Erythroblast (primary cell): Measurements from ENCODE around the gene MAP2K3.
"Not testable (repeated sequence)": the region's sequence is repeated elsewhere in the genome, so short reads cannot be mapped to it uniquely, and the experiment has no call there.

ENCODE experiments used
- DNase-seq, 2 experiments: peaks; one replicate each; lab custom pipeline; 2025; lab: John Stamatoyannopoulos, UW
- GATA1 ChIP-seq: IDR thresholded peaks from 2 replicates; pipeline ENCODE4 v1.6.1; 2011; ENCODE audit warnings: low read depth, mild to moderate bottlenecking, control low read depth, low read length, moderate library complexity
- POLR2A ChIP-seq: IDR thresholded peaks from 2 replicates; pipeline ENCODE4 v1.6.1; 2011; ENCODE audit warnings: mild to moderate bottlenecking, low read length

MAP2K3 gene

DNA sequence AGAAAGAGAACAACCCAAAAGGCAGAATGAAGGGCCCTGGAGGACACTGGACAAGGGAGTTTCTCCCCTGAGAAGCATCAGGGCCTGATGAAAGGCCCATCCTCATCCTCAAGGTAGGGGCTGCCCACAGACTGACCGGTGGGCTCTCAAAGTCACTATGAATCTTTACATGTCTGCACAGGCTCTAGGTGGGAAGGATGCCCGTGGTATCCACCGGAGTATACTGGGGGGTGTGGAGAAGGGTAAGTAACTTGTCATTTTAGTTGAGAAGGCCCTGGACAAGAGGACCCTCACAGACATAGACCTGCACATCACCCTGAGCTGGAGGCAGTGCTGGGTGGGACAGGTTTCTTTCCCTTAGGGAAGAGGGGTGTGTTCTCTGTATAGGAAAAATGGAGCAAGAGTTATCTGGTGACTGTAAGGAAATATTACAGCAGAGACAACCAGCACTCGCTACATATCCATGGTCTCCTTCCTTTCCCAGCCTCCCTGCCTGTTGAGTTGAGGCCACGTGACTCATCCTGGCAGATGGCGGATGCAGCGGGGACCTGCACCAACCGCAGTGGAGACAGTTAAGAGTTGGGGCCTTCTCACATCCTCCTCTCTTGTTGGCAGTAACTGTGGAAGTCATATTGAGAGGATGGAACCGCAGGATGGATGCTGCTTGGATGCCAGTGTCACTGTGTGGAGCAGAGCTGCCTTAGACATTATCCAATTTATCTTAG lies 46.1 kb downstream of the MAP2K3 start:
- DNase-seq, result no peak

DNA sequence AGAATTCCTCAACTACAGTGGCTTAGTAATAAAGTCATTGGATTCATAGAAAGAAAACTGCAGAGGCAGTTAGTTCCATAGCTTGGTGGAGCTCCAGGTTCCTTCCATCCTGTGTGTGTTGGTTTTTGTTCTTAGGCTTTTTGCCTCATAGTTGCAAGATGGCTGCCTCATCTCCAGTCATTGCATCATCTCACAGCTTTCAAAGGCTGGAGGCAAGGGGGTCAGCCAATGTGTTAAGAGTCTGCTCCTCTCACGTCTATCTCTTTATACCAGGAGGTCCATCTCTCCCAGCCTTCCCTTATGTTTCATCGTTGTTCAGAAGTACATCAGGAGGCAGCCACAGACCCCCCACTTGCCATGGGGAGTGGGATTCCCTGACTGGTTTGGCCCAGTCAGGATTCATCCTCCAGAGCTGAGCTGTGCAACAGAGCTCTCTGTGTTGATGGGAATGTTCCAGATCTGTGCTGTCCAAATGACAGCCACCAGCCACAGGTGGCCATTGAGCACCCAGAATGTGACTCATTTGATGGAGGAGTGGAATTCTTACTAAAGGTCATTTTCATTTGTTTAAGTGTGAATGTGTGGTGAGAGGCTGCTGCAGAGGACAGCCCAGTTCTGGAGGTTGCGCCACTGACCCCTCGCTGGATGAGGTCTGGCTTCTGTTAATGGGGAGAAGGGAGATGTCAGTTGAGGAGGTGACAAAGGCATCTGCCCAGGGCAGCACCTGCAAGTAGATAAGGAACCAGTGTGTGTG lies 52.2 kb downstream of the MAP2K3 start:
- peak in 1 of 2 experiments; percentile 27 for DNase-seq

More for the DNA sequence above, 46.1 kb downstream of the MAP2K3 start:
- TF ChIP-seq POLR2A, result no peak
- no peak for TF ChIP-seq GATA1

DNA sequence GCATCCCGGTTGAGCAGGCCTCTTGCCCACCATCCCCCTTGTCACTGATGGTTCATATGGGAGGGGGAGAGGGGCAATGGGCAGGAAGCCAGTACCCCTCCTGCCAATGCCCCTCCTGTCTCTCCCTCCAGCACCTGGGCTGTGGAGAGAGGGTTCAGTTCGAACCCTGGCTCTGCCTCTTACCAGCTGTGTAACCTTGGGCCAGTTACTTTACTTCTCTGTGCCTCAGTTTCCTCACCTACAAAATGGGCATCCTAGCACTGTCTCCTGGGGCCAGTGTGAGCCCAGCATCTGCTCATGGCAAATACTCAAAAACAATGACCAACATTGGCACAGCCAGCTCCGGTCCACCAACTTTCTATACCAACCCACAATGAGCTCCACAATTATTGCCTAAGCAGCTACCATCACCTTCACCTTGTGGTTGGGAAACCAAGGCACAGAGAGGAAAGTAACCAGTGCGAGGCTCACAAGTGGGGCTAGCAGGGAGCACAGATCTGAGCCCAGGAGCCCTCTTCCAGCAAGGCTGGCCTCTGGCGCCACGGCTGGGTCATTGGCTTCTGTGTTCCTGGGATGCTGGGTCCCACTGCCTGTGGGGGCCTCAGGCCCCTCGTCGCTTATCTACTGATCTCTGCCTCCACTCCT lies 53.6 kb downstream of the MAP2K3 start:
- not testable (repeated sequence) for DNase-seq

DNA sequence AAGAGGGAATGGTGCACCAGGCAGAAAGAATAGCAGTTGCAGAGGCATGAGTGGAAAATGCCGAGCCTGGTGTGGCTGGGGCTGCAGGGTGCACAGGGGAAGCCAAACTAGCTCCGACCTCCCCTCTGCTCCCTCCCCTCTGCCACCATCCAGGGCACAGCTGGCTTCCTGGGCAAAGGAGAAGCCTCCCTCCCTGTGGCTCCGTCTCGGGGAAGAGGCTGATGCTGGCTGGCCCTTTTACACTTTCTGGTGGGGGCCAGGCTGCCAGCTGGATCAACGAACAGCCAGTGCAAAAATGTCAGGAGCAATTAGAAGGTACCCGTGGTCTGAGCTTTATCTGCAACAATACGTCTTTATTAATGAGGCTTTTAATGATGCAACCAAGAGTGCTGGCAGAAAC lies 54.5 kb downstream of the MAP2K3 start:
- DNase-seq, result no peak
- TF ChIP-seq POLR2A (no peak), GATA1 (no peak)

DNA sequence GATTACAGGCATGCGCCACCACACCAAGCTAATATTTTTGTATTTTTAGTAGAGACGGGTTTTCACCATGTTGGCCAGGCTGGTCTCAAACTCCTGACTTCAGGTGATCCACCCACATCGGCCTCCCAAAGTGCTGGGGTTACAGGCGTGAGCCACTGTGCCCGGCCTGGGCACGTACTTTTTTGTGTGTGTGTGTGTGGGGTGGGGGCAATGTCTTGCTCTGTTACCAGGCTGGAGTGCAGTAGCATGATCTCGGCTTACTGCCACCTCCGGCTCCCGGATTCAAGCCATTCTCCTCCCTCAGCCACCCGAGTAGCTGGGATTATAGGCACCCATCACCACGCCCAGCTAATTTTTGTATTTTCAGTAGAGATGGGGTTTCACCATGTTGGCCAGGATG lies 55.1 kb downstream of the MAP2K3 start:
- not testable (repeated sequence) for DNase-seq

DNA sequence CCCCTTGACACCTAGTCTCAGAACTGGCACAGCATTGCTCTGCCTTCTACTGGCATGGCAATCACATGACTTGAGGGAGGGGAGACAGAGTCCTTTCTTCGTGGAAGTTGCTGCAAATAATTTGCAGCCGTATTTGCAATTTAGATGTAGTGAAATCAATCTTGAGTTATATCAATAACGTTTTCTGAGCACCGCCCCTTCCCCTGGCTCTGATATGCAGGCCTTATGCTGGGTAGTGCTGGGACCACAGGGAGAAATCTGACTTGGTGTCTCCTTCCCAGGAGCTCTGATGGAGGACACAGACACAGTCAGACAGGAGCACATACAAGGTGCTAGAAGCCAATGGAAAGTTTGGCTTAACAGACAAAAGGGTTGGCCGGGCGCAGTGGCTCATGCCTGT lies 55.9 kb downstream of the MAP2K3 start:
- DNase-seq, result not testable (repeated sequence)

DNA sequence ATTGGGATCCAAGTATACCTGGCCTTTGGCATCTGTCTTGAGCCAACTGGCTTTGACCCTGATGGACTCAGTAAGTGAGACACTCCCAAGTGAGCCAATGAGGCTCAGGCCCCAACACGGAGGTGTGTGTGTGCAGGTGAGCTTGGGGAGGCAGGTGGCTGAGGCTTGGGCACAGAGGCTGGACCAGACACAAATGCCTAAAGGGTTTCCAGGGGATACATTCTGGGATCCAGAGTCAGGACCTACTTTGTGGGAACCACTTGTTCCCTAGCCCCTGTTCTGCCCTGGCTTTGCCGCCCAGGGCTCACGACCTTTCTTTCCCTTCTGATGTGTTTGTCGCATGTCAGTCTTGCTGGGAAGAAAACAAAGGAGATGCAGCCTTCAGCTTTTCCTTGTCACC lies 56.8 kb downstream of the MAP2K3 start:
- DNase-seq, result not testable (repeated sequence)

DNA sequence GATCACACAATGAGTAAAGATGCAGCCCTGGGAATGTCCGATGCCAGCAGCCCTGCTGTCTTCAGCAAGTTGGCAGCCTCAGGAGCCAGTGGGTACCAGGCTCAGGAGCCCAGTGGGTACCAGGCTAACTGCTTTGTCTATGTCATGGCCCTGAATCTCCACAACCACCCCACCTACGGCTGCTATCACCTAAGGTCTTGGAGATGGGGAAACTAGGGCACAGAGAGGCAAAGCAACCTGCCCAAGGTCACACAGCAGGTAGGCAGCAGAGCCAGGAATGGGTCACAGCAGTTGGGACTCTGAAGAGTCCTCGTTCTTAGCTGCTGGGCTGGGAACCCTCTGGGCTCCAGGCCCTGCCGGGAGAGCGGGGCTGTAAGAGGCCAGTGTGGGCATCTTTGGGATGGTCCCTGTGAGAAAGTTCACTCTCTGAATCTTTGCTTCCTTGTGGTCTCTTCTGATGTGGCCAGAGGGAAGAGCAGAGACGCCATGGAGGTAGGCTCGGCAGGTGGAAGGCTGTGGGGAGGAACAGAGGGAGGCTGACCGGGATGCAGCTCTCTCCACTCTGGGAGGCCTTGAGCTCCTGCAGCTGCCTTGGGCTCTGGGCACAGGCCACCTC lies 57.5 kb downstream of the MAP2K3 start:
- not testable (repeated sequence) for DNase-seq

DNA sequence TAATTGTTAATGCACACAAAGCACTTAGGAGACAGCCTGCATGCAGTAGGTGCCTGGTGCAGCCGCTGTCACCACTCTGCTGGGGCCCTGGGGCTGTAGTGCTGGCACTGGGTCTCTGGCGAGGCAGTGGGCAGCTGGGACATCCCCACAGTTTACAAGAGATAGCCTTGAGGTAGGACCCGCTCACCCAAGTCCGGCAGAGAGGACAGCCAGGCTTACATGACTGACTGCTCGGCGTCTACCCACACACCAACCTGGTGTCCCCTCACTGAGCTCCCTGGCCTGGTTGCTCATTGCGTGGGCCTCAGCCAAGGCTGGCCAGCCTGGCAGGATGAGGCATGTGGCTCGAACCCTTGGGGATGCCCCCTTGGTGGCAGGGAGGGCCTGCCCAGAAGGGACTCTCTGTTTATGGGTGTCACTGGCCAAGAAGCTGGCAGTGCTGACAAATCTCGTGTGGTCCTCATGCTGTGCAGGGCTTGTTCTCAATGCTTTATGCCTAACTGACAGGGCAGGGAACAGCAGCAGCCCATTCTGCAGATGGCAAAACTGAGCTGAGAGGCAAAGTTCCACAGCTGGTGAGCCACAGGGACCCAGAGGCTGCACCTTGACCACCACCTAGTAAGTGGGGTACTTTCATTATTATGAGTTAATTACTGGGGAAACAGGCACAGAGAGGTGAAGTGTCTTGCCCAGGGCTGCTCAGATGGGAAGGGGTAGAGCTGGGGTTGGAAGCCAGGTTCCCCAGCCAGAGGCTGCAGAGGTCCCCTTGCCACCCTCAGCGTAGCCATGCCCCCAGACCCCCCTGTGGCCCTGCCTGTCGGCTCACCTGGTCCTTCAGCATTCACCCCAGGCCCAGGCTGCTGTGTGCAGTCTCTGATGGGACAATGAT lies 58.8 kb downstream of the MAP2K3 start:
- DNase-seq, result not testable (repeated sequence)

DNA sequence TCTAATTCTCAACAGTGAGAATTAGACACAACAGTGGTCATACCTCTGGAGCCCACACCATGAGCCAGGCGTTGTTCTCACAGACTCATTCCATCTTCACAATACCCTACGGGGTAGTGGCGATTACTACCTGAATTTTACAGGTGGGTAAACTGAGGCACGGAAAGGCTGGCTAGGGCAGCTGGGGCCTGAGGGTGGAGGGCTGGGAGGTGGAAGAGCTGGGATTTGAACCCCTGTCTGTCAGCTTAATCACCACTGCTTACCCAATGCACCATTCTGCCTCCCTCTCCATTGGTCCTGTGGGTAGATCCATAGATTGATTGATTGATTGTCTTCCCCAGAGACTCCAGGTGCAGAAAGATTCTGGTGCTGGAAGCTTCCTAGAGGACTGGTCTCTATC lies 60.3 kb downstream of the MAP2K3 start:
- DNase-seq, result not testable (repeated sequence)

DNA sequence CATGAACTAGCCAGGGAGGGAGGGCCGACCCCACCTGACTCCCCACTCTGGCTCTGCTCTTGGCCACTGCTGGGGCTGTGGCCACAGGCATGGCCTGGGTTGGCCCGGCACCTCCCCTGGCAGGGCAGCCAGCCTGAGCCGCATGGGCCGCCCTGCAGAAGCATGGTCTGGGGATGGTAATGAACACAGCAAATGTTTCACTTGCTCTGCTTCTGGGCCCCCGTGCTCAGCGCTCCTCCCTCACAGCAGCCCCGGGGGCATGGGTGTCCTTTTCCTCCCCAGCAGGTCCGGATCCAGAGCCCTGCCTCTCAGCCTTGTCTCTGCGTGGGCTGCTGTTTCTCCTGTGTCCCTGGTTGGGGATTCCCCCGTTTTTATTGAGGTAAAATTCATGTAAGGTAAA lies 60.7 kb downstream of the MAP2K3 start:
- no peak for DNase-seq

DNA sequence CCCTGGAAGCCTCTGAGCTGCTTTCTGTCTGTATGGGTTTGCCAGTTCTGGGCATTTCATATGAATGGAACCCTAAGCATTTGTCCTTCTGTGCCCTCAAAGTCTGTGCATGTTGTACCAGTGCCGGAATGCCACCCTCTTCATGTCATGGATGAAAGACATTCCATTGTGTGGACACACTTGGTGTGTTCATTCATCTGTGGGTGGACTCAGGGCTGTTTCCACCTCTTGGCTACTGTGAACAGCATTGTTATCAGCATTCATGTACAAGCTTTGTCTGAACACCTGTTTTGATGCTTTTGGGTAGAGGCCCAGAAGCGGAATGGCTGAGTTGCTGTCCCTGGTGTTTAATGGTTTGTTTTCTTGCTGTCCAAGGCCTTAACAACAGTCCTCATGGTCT lies 61.6 kb downstream of the MAP2K3 start:
- DNase-seq, result not testable (repeated sequence)

More for the DNA sequence above, 60.7 kb downstream of the MAP2K3 start:
- no peak for TF ChIP-seq GATA1
- TF ChIP-seq POLR2A, result no peak

DNA sequence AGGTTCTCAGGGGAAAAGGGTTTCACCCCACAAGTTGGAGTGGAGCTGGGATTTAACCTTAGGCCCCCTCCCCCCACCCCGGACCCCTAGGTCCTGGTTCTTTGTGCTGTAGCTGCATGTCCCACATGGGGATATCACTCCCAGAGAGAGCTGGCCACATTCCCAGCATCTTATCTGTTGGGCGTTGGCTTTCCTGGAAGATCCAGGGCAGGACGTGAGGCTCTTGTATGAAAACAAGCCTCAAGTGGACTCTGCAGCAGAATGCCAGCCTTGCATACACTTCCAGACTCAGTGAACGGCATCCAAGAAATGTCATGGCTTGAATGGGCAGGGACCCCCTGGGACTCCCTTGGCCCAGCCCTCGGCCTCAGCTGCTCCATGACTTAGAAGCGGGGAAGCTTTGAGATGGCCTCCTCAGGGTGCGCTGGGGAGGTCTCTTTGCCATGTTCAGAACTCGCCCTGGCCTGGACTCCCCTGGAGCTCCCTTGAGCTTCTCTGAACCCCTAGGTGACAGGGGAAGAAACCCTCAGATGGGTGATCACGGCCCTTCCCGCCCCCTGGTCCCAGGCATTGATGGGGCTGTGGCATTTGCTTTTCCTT lies 62.2 kb downstream of the MAP2K3 start:
- DNase-seq, result not testable (repeated sequence)

DNA sequence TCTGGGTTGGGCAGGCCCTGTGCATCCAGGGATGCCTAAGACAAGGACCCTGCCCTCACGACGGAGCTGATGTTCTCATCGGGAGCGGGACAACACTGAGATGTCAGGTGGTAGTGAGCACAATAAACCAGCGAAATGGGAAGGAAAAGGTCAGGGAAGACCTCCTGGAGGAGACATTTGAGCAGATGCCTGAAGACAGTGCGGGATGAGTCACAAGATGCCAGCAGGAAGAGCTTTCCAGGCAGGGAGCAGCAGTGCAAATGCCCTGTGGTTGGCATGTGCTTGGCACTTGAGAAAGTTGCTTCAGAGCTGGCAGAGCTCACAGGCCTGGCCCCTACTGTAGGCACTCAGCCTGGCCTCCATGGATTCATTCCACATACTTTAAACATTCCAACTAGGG lies 63.1 kb downstream of the MAP2K3 start:
- DNase-seq, result not testable (repeated sequence)

DNA sequence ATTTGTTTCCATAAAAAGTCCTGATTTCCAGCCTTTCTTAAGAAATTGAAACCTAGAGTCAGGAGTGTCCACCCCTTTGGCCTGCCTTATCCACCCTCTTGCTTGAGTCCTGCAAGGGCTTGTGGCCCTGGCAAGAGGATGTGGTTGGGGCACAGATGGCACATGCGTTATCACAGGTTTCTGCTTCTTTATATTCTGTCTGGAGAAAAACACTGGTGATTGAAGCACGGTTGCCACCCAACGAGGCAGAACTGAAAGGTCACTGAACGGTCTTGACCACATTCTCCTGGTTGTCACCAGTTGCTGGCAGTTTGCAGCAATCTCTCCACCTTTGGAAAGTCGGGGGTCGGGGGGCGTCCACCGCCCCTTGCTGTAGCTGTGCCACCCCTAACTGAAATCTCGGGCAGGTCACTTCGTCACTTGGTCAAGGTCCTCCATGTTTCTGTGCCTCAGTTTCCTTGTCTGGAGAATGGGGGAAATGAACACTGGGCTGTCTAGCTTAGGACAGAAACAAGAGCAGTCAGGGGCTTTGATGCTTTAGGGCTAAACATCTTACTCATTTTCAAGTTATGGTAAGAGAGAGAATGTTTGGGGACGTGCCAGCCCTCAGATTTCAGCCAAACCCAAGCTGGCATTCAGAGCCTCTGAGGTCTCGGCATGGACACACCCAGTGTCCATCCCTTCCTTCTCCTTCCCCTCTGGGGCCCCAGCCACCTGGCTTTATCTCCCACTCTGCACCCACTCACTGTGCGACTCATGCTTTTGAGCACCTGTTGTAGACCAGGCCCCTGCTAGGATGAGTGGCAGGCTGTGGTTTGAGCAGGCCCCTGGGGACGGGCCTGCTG lies 63.8 kb downstream of the MAP2K3 start:
- DNase-seq, result not testable (repeated sequence)

DNA sequence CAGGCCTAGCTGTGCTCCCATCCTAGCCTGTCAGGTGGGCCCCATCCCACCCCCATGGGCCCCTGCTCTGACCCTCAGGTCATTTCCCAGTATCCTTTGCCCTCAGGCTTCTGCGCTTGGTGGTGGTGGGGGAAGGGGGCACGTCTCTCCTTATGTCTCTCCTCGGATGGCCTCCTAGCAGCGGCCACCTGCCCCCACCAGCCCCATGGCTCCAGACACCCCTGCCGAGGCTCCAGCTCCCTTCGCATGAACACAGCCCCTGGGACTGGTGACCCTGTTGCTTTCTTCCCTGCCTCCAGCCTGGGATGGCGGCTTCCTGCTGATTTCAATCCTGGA lies 64.4 kb downstream of the MAP2K3 start:
- not testable (repeated sequence) for DNase-seq

DNA sequence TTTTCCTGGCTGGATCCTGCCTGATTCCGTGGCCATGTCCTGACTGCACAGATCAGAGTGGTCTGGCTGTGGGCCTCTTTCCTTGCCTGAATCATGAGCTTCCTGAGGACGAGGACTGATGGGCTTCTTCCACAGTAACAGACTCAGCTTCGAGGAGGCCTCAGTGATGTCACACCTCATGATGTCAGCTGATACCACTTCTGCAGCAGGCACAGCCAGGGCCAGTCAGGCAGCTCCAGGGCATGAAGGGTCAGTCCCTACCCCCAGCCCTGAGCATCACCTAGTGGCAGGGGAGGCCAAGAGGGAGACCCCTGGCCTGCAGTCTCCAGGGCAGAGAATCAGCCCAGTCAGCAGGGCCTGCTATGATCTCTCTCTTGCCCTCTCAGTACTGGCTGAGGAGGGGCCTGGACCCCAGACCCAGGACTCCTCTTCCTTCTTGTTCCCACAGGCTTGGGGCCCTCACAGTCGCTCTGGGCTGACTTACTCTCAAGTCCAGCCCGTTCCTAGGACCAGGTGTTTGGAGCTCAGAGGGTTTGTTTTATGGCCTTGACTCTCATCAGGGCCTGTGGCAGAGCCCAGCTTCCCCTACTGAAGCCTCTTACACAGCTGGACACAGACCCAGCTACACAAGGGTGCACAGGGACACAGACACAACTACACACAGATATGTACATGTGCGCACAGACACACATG lies 65.0 kb downstream of the MAP2K3 start:
- not testable (repeated sequence) for DNase-seq

DNA sequence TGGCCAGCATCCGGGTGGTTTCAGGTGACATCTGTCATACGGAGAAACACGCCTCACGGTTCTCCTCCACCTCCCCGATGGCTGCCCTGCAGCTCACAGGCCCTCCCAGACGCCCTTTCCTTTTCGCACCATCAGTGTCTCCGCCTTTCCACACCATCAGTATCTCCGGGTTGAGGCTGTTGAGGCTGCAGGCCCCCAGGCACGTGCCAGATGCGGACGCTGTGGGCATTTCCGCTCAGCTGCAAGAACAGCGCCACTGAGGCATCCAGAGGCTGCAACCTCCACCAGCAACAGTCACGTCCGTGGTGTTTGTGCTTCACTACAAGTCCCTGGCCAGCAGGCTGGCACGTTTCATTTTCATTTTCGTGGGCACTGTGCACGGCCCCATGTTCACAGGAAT lies 66.0 kb downstream of the MAP2K3 start:
- not testable (repeated sequence) for DNase-seq
